ENCODE results near the gene CDC37L1.

Gene CDC37L1

DNA sequence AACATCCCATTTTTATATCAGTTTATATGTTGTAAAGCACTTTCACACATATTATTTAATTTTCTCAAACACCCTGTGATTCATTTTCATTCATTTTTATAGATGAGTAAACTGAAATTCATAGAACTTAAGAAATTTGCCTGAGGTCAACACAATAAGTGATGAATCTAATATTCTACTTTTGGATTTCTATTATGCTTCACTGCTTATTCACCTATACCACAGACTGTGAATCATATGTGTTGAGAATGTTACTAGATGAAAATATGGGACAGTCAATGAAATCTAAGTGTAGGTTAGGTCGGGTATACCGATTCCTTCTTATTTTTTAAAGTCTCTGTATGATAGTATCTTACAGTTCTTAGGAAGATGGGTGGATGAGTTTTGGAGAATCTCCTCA, 24.8 kb downstream of the CDC37L1 start:
- intact Hi-C loops (cut with DNase I), result no loop called here
- no peak for DNase-seq

DNA sequence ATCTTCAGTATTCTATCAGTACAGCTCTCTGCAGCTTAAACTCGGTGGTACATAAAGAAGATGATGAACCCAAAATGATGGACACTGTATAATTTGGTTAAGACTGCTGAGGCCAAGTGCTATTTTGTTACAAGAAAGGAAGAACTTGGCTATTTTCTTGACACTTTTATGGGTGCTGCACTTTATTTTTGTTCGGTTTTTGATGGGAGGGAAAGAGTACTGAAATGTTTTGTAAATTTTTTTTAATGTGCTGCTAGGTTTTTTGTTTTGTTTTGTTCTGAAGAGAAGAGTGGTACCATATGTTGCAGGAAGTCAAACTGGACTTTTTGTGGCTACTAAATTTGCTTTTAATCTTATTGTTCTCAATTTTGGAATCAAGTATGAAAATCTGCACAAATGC, 26.7 kb downstream of the CDC37L1 start:
- DNase-seq, result no peak
- intact Hi-C loops (cut with DNase I), result no loop called here

DNA sequence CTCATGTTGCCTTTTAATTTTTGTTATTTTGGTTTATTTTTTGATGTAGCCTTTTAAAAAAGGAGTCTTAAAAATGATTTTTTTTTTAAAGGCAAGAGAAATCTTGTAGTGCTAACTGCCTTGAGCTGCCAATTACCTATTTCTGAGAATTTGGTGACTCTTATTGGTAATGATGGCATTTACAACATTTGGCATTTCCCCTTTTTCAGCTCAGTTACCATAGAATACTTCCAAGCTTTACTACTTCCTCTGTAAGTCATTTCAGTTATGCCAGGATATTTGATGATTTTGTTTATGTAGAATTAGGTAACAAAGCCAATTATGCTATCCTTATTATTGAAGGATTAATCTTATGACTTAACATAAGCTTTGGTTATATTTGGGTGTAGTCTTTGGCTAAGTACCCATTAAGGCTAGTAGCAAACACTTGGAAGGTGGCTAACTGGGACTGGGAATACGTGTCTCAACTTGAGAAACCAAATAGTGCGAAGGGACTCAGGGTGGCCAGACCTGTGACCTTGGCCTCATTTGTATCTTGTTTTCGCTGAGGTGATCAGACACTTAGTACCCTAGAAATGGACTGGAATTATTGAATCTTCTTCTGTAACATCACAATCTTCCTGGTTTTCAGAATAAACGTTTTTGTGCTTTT, 27.7 kb downstream of the CDC37L1 start:
- intact Hi-C loops (cut with DNase I), result no loop called here
- DNase-seq, result no peak

DNA sequence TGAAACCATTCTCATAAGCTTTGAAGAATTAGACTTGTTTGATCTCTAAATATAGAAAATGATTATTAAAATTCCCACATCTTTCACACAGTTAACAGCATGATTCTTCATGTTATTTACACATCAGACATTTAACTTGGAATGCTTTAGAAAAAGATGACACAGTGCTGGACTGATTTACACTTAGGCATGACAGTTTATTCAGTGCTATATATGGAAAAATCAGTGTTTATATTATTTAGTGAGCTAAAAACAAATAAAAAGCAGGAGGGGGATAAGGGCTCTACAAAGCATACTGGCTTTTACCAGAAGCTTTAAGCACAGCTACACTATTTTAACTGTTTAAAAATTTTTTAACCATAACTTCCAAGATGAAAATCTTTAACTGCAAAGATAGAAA, 30.0 kb downstream of the CDC37L1 start:
- intact Hi-C loops (cut with DNase I), result no loop called here
- DNase-seq, result no peak

DNA sequence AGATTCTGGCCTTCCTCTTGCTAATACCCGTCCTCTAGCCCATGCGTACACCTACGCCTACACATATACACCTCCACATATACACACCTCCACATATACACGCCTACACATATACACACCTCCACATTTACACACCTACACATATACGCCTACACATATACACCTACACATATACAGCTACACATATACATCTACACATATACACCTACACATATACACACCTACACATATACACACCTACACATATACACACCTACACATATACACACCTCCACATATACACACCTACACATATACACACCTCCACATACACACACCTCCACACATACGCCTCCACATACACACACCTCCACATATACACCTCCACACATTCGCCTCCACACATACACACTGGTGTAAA, 34.5 kb downstream of the CDC37L1 start:
- intact Hi-C loops (cut with DNase I), result no loop called here

DNA sequence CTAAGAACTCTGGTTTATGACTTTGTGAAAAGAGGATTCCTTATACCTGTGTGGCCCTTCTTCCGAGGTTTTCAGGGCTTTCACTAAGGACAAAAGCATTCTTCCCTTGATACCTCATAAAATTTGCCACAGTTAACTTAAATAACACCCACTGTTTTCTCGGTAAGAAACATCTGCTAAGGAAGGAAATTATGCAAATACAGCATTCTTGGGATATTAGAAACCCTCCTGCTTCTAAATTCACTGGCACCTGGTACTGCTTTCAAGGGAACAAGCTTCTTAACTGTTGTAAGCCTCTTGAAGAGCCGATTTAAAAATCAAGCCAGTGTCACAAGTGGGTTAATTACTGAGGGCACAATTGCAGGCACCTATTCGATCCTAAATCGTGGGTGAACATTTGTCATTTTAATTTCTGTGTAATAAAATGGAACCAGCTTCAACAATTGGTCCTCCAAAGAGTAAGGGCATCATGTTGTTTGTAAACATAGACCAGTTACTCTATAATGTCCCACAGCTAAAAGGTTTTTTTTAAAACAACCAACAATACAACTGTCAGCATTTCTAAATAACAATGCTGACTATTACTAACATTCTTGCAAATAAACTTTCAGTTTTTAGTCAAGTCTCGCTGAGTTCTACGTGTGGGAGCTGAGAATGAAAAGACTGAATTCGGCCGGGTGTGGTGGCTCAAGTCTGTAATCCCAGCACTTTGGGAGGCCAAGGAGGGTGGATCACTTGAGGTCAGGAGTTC, 35.1 kb downstream of the CDC37L1 start:
- intact Hi-C loops (cut with DNase I), result no loop called here
- DNase-seq, result no peak

More for the DNA sequence above, 34.5 kb downstream of the CDC37L1 start:
- DNase-seq, result no peak

DNA sequence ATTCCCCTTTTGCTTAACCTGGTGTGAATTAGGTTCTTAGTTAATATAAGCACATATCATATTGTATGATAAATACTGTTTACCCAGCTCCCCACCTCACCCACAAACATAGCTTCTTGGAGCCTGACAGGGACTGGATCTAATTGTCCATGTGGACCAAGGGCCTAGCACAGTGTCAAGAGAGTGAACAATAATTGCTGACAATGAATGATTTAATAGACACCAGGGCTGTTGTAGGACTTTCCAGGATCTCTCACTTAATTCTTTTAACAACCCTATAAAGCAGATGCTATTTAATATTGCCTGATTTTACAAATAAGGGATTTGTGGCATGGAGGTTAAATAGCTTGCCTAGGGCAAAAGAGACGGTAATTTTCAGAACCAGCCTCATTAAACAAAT, 36.8 kb downstream of the CDC37L1 start:
- no peak for DNase-seq
- intact Hi-C loops (cut with DNase I), result no loop called here

DNA sequence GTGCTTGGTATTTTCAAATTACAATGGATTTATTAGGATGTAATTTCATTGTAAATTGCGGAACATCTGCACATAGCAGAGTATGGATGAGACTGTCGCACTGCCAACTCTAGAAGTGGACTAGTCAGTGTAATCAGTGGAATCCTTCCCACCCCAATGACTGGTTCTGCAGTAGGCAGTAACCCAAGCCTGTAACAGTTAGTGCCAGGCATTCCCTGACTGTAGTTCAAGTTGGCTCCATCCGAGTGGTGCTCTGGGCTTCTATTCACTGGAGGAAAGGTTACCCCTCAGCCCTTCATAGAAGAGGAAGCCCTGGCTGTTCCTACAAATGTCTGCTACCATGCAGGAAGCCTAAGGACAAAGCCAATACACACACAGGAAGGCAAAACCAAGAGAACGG, 38.4 kb downstream of the CDC37L1 start:
- intact Hi-C loops (cut with DNase I), result no loop called here
- DNase-seq, result peak in 4 of 42 donors; percentile 8 to 14 (median 10)

DNA sequence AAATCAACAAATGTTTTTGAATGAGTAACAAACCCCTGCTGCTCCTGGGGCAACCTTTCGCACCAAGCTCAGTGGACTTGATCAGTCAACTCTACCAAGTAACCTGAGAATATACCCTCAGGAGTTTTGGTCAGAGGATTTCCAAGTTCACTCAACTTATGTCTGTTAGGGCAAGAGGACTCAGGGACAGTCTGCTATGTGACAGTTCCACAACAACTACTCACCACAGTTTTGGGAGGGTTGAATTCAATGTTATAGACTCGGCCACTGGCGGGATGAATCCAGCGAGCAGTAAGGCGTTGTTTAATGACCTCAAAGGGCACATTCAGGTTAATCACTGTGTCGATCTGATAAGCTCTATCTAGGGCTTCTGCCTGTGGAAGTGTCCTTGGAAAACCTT, 39.5 kb downstream of the CDC37L1 start:
- intact Hi-C loops (cut with DNase I), result no loop called here

DNA sequence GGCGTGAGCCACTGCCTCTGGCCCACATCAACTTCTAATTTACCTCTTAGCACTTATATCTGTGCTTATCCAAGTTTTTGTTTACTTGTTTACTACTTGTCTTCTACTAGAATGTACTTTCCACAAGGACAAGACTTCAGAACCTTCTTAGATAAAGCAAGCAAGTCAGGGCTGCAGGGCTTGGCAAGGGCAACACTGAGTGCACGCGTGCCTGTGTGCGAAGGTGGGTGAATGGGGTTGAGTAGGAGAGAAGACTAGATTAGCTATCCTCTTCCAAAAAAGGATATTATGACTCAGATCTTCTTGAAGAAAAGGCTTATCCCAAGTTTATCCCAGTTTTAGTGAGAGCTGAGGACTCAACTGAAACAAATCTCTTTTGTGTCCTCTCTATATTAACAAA, 42.4 kb downstream of the CDC37L1 start:
- peak in 25 of 42 donors; percentile 20 to 79 (median 49) for DNase-seq
- intact Hi-C loops (cut with DNase I), result no loop called here

More for the DNA sequence above, 39.5 kb downstream of the CDC37L1 start:
- DNase-seq, result no peak

DNA sequence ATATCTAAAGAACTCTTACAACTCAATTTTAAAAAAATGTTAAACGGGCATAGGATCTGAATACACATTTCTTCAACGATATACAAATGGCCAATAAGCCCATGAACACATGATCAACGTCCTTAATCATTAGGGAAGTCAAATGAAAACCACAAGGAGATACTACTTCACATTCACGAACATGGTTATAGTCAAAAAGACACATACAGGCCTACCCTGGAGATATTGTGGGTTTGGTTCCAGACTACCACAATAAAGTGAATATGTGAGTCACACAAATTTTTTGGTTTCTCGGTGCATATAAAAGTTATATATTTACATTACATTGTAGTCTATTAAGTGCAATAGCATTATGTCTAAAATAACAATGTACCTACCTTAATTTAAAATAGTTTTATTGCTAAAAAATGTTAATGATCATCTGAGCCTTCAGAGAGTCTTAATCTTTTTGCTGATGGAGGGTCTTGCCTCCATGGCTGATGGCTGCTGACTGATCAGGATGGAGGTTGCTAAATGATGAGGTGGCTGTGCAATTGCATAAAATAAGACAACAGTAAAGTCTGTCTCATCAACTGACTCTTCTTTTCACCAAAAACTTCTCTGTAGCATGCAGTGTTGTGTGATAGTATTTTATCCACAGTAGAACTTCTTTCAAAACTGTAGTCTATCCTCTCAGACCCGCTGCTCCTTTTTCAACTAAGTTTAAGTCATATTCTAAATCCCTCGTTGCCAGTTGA, 46.5 kb downstream of the CDC37L1 start:
- DNase-seq, result no peak
- intact Hi-C loops (cut with DNase I), result no loop called here

DNA sequence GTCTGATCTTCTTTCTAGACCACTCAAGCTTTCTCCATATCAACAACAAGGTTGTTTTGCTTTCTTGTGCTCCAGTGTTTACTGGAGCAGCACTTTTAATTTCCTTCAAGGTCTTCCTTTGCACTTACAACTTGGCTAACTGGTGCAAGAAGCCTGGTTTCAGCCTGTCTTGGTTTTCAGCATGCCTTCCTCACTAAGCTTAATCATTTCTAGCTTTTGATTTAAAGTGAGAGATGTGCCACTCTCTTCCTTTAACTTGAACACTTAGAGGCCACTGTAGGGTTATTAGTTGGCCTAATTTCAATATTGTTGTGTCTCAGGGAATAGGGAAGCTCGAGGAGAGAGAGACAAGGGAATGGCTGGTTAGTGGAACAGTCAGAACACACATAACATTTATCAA, 48.2 kb downstream of the CDC37L1 start:
- DNase-seq, result no peak
- intact Hi-C loops (cut with DNase I), result no loop called here

DNA sequence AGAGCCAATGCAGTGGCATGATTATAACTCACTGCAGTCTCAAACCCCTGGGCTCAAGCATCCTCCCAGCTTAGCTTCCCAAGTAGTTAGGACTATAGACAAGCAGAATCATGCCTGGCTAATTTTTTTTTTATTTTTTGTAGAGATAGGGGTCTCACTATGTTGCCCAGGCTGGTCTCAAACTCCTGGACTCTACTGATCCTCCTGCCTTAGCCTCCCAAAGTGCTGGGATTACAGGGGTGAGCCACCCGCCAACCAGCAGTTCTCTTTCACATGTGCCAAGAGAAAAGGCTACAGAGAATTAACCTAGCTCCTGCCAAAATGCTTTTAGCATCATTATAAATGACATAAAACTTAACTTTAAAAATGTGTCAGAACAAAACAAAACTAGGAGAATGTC, 53.5 kb downstream of the CDC37L1 start:
- DNase-seq, result no peak
- intact Hi-C loops (cut with DNase I), result no loop called here

DNA sequence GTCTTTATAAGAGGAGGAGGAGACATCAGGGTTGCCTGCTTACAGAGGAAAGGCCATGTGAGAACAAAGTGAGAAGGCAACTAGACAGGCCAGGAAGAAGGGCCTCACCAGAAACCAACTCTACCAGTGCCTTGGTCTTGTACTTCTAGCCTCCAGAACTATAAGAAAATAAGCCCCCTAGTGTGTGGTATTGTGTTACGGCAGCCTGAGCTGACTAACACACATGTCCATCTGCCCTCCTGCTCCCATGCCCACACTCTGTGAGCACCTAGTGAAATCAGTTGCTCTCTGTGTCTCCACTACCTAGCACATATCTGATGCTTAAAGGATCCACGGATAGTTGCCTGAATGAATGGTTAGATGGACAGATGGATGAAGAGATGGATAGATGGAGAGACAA, 54.8 kb downstream of the CDC37L1 start:
- intact Hi-C loops (cut with DNase I), result no loop called here

DNA sequence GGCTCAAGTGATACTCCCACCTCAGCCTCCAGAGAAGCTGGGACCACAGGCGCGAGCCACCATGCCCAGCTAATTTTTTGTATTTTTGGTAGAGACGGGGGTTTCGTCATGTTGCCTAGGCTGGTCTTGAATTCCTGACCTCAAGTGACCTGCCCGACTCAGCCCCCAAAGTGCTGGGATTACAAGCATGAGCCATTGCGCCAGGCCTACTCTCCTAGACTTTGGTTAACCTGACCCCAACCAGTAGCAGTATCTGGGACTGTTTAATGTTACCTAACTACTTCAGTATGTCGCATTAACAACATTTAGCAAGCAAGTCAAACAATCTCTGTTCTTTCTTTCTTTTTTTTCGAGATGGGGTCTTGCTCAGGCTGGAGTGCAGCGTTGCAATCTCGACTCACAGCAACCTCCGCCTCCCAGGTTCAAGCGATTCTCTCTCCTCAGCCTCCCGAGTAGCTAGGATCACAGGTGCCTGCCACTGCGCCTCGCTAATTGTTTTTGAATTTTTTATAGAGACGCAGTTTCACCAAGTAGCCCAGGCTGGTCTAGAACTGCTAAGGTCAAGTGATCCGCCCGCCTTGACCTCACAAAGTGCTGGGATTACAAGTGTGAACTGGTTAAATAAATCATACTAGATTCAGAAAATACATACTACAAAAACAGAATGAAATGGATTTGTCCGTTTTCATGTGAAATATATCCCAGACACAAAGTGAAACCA, 59.7 kb downstream of the CDC37L1 start:
- intact Hi-C loops (cut with DNase I), result no loop called here
- DNase-seq, result no peak

More for the DNA sequence above, 54.8 kb downstream of the CDC37L1 start:
- no peak for DNase-seq

DNA sequence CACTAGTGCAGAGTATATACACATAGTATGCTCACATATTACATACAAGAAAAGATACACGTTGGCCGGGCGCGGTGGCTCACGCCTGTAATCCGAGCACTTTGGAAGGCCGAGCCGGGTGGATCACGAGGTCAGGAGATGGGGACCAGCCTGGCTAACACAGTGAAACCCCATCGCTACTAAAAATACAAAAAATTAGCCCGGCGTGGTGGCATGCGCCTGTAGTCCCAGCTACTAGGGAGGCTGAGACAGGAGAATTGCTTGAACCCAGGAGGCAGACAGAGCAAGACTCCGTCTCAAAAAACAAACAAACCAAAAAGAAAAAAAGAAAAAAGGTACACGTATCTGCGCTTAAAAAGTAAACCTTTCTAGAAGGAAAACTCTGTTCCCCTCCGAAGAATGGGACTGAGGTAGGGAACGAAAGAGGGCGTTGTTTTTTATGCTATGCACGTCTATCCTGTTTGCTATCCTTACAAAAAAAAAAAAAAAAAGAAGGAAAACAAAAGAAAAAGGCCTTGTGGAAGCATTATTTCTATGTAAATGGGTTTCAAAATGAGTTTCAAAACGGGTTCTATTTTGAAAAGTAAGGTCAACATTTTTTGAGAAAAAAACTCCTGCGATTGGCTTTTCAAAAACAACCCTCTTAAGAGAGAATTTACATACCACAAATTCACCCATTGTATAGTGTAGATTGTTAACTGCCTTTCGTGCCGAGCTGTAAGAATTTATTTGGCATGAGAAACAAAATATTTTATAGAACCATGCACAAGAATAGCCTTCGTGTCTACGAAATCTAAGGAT, 60.4 kb downstream of the CDC37L1 start:
- intact Hi-C loops (cut with DNase I), result loop anchor here (2.0 to 5.0 kb wide), 2 partner anchors 77 to 243 kb away; partner anchors contain the start of gene PLPP6
- no peak for DNase-seq

DNA sequence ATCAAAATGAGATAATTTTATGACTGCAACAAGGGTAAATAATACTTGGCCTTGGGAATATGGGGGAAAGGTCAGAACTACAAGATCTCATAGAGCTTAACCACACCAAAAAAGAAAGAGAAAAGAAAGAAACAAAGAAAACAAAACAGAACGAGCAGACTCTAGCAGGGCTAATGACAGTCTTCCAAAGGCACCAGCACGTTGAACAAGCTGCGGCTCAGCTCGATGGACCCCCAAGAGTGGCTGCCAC, 60.9 kb downstream of the CDC37L1 start:
- intact Hi-C loops (cut with DNase I), result loop anchor here (2.0 to 5.0 kb wide), 2 partner anchors 78 to 242 kb away; partner anchors contain the start of gene PLPP6
- DNase-seq, result no peak

DNA sequence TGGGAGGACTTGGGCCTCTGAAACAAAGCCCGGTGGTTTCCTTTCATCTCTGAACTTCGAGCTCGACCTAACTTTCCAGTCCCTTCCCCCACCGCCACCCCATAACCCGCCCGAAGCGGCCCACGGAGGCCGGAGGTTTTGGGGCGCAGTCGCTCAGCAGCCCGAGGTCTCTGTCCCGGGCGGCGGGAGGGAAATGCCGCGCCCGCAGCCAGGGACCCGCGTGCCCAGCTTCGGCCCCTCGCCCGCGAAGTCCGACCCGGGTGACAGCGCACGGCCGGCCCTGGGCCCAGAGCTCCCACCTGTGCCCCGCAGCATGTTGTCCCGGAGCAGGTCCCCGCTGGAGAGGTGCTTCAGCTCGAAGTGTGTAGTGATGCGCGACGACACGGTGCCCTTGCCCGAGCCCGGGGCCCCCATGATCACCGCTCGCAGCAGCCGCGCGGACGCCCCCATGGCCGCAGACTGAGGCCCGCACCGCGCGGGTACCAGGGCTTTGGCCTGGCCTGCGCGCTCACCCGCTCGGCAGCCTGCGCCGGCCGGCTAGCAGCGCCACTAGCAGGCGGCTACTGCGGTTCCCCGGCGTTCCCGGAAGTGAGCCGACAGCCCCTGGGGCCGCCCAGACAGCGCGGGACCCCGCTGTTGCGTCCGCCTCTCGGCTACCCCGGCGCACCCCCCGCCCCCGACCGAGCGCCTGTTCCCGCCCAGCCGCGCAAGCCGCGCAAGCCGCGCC, 61.4 kb downstream of the CDC37L1 start, which contains the start of gene AK3:
Gene AK3, minus strand, starts transcription at position 565 of the 727 bp plus-strand sequence. Its CDS starts 115 bp downstream, at position 450.
- intact Hi-C loops (cut with DNase I), result loop anchor here (2.0 to 5.0 kb wide), 2 partner anchors 78 to 242 kb away; partner anchors contain the start of gene PLPP6
- peak; percentile 49 to 94 (median 84) for DNase-seq
